Activated T-cell treated with anti-CD3 and anti-CD28 coated beads for 48 hours (primary cell): Measurements from ENCODE around the gene BTNL3.

Source experiments
- DNase-seq: peaks from one replicate; pipeline ENCODE4 v3.0.0-alpha.2; 2020; ENCODE audit warnings: low read depth

BTNL3 gene

GRCh38 chr5:181047921-181048320 lies 59.3 kb downstream of the BTNL3 start:
- no peak for DNase-seq

DNA sequence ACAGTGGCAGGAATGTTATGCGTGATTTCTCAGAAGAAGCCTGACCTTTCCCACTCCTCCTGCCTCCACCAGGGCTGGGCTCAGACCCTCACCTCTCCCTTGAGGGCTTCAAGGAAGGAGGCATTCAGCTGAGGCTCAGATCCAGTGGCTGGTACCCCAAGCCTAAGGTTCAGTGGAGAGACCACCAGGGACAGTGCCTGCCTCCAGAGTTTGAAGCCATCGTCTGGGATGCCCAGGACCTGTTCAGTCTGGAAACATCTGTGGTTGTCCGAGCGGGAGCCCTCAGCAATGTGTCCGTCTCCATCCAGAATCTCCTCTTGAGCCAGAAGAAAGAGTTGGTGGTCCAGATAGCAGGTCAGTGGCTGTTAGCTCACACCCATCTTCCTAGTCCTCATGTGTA lies 61.4 kb downstream of the BTNL3 start:
- no peak for DNase-seq

GRCh38 chr5:181051841-181052671 lies 63.4 kb downstream of the BTNL3 start:
- DNase-seq, result no peak

GRCh38 chr5:181052672-181053487 lies 64.2 kb downstream of the BTNL3 start:
- no peak for DNase-seq

GRCh38 chr5:181053488-181054121 lies 65.0 kb downstream of the BTNL3 start:
- DNase-seq, result no peak

- DNase-seq, result no peak
These were observed 65.5 kb downstream of the BTNL3 start for GRCh38 chr5:181054138-181054537.

GRCh38 chr5:181054871-181055459 lies 66.3 kb downstream of the BTNL3 start:
- no peak for DNase-seq
